ENCODE data around the gene CNKSR1.

Gene CNKSR1

DNA sequence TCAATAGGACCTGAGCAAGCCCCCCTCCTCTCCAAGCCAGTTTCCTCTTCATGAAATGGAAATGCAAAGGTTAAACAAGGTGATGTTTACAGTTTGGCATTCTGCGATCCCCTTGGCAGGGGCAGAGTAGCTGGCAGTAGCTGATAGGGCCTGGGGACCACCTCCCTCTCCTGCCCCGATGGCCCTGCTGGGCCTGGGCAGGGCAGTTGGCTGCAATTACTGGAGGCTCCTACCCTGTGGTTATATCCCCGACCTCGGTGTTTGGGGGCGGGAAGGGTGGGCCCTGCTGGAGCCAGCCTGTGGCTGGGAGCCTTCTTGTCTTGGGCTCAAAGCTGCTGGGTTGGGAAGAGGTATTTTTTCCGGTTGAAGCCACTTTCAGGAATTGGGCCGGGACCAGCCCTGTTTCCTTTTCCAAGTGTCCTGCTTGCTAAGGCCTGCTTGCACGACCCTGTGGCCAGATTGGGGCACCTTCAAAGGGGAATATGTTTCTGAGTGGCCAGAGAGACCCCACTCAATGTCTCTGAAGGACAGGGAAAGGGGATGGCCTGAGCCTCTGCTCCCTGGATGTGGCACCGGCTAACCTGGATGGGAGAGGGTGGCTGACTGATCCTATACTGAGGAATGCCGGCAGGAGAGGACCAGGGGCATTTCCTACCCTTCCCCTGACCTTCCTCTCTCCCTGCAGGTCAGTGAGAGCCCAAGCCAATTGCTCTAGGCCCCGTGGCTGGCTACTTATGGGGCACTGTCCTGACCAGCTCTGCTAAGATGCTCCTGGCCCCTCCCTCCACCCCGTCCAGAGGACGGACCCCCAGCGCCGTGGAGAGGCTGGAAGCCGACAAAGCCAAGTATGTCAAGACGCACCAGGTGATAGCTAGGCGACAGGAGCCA, 16.5 kb upstream of the CNKSR1 start:
- no peak for DNase-seq (ENCODE audit: low spot score)

DNA sequence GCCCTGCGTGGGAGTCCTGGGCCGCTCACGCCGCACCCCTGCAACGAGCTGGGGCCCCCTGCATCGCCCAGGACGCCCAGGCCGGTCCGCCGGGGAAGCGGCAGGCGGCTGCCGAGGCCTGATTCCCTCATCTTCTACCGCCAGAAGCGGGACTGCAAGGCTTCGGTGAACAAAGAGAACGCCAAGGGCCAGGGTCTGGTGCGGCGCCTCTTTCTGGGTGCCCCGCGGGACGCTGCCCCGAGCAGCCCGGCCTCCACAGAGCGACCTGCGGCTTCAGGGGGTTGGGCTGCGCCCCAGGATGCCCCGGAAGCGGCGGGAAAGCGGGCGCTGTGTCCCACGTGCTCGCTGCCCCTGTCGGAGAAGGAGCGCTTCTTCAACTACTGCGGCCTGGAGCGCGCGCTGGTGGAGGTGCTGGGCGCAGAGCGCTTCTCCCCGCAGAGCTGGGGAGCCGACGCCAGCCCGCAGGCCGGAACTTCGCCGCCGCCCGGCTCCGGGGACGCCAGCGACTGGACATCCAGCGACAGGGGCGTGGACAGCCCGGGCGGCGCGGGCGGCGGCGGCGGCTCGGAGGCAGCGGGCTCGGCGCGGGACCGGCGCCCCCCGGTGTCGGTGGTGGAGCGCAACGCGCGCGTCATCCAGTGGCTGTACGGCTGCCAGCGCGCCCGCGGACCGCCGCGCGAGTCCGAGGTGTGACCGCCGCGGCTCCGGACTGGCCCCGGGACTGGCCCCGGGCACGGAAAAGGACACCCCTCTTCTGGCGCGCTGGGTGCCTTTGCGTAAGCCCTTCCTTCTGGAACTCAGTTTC, 15.7 kb upstream of the CNKSR1 start:
- DNase-seq (ENCODE audit: low spot score), result peak; percentile 60

DNA sequence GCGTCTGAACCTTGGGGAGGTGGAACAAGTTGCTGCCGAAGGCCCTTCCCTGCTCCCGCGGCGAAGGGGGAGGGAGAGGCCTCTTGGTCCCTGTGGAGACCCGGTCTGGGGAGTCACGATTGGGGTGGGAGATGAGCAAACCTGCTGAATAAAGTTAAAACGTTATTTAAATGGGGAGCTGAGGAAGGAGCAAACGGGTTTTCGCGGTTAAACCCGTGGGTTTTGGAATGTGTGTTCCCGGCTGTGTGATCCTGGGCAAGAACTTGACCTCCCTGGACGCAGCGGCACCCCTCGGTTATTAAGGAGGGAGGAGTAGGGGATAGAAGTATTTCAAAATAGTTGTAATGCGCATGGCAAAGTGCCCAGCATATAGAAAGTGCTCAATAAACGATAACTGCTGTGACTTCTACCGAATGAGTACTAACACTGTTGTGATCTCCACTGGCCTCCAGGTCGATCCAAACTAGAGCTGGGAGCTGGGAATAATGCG, 15.0 kb upstream of the CNKSR1 start:
- DNase-seq (ENCODE audit: low spot score), result no peak

DNA sequence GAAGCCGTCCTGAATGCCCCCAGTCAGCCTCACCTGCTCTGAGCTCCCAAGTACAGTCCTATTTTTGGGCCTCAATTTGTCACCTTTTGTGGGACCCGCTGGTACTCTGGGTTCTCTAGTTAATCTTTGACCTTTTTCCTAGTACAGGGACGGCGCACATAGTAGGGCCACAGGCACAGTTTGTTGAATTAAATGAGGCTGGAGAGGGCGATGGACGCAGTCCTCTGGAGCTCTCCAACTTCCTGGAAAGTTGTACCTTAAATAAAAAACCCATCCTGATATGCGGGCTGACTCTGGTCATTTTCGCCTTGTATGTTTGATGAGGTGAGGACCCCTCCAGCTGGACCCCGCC, 13.6 kb upstream of the CNKSR1 start:
- no peak for DNase-seq (ENCODE audit: low spot score)

DNA sequence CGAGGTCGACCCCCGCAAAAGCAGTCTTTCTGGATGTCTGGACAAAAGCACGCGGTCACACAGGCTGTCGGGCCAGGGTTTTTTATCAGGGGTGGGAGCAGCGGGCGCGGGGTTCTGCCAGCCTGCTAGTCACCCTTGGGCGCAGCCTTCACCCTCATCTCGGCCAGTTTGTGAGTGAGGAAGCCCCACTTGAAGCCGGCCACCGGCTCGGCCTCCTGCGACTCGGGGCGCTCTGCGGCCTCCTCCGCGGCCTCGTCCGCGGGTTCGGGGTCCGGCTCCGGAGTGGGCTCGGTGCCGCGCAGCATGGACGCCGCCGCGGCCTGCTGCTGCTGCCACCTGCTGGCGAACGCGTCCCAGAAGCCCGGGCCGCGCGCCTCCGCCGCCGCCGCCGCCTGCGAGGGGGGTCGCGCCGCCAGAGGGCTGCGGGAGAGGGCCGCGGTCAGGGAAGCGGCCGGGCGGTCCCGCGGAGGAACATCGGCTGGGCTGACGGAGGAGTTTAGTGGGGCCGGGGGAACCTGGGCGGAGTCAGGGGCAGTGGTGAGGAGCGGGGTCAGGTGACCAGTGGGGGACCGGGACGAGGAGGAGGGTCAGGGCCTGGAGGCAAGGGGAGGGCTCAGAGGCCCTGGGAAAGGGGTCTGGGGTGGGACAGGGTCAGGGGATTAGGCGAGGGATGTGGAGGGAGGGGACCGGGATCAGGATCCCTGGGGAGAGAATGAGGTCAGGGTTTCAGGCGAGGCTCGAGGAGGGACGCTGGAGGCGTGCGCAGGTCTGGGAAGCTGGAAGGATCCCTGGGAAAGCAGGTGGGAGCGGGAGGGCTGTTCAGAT, 13.0 kb upstream of the CNKSR1 start:
- DNase-seq (ENCODE audit: low spot score), result peak; percentile 79

DNA sequence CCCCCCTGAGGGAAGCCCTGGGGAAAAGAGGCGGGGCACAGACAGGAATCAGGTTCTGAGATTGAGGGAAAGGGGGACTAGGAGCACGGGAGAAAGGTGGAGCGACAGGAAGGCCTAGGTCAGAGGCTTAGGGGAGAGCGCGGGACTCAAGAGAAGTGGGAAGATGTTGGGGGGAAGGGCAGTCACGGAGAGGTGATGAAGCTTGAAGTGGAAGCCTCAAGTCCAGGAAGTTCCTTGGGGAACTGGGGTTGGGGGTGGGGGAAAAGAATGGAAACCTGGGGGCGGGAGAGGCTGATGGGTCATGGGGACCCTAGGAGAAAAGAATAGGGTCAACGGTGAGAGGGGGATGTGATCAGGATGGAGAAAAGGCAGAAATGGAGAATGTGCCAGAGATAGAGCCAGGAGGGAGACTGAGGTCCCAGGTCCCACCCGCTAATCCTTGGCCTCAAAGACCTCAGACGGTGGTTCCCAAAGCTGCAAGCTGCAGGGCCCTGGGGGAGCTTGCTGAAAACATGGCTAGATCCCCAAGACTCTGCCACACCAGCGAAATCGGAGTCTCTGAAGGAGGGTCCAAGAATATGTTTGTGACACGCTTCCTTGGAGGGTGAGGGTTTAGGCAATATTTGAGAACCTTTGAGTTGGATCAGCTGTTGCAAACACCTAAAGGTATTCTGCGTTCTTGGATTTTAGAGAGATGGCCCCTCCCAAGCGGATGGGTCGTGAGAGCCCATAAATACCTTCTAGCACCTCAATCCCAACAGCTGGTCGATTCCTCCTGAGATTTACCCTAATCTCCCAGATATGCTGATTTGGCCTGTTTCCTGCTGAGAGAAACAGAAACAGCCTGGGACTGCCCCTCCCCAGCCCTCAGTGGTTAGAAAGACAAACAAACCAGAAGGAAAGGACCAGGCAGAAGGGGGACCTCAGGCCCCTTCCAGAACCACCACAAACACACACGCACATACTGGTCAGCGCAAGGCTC, 12.1 kb upstream of the CNKSR1 start:
- no peak for DNase-seq (ENCODE audit: low spot score)

DNA sequence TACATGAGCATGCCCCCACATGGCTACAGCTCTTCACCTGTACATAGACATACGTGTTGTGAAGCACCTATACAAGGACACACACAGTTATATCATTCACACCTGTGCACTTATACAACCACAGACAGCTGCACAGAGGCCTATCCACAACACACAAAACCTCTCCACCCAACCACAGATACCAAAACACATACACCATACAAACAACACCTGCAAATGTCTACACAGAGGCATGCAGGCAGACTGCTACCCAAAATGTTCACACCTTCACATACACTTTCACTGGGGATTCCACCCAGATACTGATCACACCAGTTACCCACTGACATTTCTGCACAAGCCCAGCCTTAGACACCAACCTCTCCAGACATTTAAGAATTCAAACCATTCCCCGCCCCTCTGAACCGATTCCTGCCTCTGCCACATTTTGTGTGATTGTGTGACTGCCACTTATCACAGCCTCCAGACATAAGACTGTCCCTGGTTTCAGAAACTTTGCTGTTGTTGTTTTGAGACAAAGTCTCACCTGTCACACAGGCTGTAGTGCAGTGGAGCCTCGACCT, 10.5 kb upstream of the CNKSR1 start:
- no peak for DNase-seq (ENCODE audit: low spot score)

DNA sequence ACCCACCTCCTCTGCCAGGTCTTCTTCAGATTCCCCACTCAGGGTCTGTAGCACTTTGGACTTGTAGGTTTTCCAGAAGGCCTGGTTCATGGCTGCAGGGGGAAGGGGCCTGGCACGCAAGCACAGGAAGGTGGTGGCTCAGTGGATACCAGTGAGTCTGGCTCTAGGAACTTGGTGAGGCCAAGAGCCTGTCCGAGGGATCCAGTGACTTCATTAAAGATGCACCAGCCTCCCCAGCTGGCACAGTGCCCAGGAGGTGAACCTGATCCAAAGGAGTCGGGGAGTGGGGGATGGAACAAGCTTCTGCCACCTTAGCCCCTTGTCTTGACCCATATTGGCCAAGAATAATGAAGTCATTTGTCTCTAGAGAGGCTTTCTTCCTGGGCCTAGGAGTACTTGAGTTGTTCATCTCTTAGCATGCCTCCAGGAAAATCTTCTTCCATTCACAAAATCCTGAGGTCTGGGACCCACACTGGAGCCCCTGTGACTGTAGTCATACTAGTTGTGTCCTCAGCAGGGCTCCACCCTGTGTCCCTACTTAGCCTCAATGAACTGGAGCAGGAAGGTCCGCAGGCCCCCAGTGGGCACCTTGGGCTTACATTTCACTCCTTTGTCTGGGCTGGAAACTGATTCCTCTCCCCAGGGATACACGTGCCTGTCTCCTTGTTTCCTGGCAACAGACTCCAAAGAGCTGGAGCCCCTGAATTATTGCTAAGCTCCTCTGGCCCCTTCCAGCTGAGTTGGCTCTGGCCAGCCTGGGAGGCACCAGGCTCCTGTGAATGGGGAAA, 8.7 kb upstream of the CNKSR1 start, which contains the start of gene C1orf232:
Gene C1orf232, minus strand, starts transcription at position 554 of the 788 bp plus-strand sequence. Its CDS starts 464 bp downstream, at position 90.
- DNase-seq (ENCODE audit: low spot score), result no peak

DNA sequence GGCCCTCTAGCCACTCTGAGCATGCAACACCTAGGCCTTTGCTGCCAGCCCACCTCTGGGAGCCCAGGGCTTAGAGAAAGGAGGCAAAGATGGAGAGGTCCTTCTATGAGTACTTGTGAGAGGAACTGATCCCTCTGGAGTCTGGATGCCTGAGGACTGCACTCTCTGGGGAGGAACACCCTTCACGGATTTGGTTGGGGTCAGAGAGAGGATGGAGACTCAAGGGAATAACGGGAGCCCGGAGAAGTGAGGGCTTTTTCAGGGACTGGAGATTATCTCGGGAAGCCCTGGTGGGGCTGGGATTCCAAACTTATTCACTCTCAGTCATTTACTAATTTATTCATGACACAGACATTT, 8.1 kb upstream of the CNKSR1 start:
- no peak for DNase-seq (ENCODE audit: low spot score)

DNA sequence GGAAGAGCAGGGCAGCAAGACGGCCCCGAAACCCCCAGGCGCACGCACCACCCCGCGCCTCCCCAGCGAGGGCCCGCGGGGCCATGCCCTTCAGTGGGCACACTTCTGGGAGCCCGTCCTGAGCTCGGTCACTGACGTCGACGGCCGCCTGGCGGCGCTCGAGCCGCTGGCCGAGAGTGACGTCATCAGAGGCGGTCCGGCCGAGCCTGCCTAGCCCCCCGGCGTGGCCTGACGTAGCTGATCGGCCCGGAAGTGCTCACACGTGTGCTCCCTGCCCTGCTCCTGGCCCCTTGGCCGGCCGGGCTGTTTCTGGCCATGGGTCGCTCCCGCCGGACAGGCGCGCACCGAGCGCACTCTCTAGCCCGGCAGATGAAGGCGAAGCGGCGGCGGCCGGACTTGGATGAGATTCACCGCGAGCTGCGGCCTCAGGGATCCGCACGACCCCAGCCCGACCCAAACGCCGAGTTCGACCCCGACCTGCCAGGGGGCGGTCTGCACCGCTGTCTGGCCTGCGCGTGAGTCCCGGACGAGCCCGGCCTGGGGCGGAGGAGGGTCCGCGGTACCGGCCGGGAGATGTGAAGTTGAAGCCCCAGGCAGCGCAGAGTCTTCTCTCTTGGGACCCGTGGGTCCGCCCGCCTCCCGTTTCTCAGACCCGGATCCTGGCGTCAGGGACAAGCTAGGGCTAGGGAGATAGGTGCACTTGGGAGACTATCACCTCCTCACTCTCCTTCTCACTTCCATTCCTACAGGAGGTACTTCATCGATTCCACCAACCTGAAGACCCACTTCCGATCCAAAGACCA, 7.4 kb upstream of the CNKSR1 start, which contains the start of gene ZNF593:
Gene ZNF593, plus strand, starts transcription at position 240 of the 803 bp plus-strand sequence. Its CDS starts 76 bp downstream, at position 316.
- DNase-seq (ENCODE audit: low spot score), result peak; percentile 98

DNA sequence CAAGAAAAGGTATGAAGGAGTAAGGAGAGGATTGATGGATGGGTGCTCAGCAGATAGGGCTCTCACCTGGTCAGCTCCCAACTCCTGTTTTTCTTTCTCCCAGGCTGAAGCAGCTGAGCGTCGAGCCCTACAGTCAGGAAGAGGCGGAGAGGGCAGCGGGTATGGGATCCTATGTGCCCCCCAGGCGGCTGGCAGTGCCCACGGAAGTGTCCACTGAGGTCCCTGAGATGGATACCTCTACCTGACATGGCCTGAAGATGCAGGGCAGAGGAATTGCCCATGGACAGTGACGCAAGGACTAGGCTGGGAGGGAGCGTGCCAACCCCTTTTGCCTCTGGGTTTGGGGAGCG, 6.8 kb upstream of the CNKSR1 start:
- DNase-seq (ENCODE audit: low spot score), result no peak

DNA sequence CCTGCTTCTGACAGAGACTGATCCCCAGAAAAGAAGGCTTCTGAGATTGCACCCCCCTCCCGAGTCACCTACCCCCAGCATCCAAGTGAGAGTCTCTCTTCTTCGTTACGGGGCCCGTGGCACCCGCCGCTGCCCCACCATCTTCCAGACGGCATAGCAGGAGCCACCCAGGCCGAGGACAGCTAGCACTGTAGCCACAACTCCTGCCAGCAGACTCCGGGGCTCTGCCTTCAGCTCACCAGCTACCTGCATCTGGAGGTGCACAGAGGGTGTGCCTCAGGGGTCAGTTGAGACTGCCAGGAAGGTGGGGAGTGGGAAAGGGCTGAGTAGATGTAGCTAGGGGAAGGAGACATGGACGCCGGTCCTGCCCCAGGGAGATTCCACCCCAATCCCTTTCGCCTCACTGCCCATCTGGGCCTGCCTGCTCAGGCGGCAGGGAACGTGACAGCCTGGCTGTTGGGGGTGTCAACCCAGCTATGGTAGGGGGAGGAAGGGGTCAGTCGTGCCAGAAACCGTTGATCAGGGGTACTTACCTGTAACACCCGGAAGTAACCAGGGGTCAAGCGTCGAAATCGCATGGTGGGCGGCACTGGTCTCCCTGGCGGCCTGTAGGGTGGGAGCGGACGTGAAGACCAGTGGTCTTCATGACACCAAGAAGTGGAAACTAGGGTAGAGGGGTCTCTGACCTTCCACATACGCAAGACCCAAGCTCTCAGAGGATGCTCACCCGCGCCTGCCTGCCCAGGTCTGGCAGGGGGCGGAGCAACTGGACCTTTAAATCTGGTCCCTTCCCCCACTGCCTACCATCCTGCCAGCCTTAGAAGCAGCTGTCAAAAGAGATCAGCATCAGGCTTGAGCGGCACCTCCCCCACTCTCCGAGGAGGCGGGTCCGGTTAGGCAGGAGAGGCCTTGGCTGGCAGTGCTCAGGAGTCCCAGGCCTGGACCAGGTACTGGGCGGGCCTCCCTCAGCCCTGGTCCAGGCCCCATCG, 5.9 kb upstream of the CNKSR1 start, which contains the start of gene ZNF593OS:
Gene ZNF593OS, minus strand, starts transcription at position 749 of the 989 bp plus-strand sequence. Its CDS starts 171 bp downstream, at position 578.
- no peak for DNase-seq (ENCODE audit: low spot score)

DNA sequence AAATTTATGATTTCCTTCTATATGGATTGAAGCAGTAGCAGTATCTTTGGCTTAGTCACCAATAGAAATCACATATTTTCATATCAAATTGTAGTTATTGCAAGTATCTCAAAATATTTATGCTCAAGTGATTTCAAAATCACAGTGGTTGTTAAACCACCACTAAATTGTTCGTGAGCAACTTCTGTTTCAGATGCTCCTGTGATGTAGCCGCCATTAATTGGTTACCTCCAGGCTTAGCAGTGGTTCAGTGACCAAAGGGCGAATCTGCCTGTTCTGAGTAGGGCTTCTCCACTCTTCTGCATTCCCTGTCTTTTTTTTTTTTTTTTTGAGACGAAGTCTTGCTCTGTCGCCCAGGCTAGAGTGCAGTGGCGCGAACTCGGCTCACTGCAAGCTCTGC, 1.9 kb upstream of the CNKSR1 start:
- DNase-seq (ENCODE audit: low spot score), result no peak

DNA sequence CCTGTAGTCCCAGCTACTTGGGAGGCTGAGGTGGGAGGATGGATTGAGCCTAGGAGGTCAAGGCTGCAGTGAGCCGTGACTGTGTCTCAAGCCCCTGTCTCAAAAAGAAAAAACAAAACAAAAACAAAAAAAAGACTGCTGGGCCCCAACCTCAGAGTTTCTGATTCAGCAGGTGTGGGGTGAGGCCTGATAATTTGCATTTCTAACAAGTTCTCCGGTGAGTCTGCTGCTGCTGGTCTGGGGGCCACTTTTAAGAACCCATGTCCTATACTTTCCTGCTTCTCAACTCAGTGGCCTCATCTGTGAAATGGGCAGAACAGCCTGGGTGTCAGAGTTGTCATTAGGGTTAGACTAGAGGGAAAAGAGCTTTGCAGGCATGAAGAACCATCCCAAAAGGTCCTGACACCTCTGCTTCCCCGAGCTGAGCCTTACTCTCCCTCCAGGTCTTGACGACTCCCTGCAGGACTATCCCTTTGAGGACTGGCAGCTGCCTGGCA, 2.8 kb downstream of the CNKSR1 start:
- no peak for DNase-seq (ENCODE audit: low spot score)

DNA sequence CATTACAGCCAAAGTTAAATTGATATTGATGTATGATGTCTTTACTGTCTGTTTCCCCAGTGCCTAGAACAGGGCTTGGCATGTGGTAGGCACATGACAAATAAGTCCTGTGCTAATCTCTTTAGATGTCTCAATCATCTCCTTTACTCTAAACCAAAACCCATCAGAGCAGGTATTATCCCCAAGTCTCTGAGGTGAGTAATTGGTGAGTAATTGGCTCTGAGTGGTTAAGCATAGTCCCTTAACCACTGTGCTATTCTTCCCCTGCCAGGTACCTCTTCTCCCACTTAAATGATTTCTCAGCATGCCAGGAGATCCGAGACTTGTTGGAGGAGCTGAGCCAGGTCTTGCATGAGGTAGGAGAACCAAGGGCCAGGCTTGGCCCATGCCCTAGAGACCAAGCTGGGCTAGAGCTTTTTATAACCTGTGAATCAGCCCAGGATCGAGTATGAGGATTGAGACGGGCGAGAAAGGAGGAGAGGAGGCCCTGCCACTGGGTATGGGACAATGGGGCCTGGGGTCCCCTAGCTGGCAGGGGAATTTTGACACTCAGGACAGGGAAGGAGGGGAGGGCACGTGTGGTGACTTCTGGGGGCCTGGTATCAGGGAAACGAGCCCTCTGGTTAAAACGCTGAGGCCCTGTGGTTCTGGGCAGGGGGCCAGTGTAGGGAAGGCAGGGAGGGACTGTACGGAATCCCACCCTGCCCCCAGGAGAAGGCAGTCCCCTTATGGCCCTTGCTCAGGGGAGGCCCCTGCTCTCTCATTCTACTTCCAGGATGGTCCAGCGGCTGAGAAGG, 4.5 kb downstream of the CNKSR1 start:
- no peak for DNase-seq (ENCODE audit: low spot score)

DNA sequence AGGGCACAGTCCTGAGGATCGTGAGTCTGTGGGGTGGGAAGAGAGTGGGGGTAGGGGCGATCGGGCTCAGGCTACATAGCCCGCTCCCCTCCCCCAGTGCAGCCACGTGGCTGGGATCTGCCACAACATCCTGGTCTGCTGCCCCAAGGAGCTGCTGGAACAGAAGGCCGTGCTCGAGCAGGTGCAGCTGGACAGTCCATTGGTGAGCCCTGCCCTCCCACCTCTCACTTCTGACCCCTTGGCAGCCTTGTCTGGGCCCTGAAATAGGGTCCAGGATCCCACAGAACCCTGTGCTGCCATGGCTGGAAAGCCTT, 5.0 kb downstream of the CNKSR1 start:
- no peak for DNase-seq (ENCODE audit: low spot score)

DNA sequence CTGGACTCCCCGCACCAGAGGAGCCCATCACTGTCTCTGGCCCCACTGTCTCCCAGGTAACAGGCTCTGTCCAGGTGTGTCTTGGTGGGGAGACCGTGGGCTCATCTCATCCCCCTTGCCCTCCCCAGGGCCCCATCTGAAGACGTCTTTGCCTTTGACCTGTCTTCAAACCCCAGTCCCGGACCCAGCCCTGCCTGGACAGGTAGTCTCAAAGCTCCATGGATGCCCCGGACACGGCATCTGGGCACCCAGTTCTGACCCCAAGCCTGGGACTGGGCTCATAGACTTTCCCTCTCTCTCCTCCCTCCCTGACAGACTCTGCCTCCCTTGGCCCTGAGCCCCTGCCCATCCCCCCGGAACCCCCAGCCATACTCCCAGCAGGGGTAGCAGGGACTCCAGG, 6.8 kb downstream of the CNKSR1 start:
- peak; percentile 7 for DNase-seq (ENCODE audit: low spot score)

All from iPS-NIHi11 (cell line).